ENCODE data around the gene PFKP. TPM values are rescaled to one million over a fixed set of nuclear protein-coding genes. Genes with fewer than 3 reads are reported as not detected.

The PFKP gene
- total RNA-seq, 4 donors from 2014 or later: 90.8 to 255 (median 112) TPM

- H3K27ac ChIP-seq (replicated peaks in 1 of 4): no peak overlapping the region
- H3K9me3 ChIP-seq: no peaks in the 10 kb centered on the region
- no peak overlapping the region for H3K4me3 ChIP-seq
- TF ChIP-seq POLR2A (IDR thresholded peaks at IDR 0.05; ENCODE audit: low read depth) (no peak), EP300 (IDR thresholded peaks at IDR 0.05) (no peak), POLR2AphosphoS5 (IDR thresholded peaks at IDR 0.05) (no peak)
- TF ChIP-seq, protein P1, sequence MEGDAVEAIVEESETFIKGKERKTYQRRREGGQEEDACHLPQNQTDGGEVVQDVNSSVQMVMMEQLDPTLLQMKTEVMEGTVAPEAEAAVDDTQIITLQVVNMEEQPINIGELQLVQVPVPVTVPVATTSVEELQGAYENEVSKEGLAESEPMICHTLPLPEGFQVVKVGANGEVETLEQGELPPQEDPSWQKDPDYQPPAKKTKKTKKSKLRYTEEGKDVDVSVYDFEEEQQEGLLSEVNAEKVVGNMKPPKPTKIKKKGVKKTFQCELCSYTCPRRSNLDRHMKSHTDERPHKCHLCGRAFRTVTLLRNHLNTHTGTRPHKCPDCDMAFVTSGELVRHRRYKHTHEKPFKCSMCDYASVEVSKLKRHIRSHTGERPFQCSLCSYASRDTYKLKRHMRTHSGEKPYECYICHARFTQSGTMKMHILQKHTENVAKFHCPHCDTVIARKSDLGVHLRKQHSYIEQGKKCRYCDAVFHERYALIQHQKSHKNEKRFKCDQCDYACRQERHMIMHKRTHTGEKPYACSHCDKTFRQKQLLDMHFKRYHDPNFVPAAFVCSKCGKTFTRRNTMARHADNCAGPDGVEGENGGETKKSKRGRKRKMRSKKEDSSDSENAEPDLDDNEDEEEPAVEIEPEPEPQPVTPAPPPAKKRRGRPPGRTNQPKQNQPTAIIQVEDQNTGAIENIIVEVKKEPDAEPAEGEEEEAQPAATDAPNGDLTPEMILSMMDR (IDR thresholded peaks at IDR 0.05): no peak
- intact Hi-C loops (cut with DNase I): no loop called here
- WGBS: 38% methylated on average over 5 of the region's 5 CpGs
- H3K27me3 ChIP-seq: peaks cover 0 to 4% (median 0%) of the 10 kb centered on the region in 4 donors
- no peaks in the 10 kb centered on the region for H3K36me3 ChIP-seq
- DNase-seq (ENCODE audit: extremely low spot score): no peak
- no peaks in the 10 kb centered on the region for H3K4me1 ChIP-seq
These were observed 36.6 kb upstream of the PFKP start for GRCh38 chr10:3030765-3031164.

DNA sequence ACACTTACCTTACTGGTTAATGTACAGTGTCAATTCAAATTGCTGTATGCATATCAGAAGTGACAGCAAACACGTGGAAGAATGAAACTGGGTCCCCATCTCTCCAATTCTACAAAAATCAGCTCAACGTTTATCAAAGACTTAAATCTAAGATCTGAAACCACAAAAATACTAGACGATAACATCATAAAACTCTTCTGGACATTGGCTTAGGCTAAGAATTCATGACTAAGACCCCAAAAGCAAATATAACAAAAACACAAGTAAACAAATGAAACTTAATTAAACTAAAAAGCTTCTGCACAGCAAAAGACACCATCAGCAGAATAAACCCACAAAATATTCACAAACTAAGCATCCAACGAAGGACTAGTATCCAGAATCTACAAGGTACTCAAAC lies 35.9 kb upstream of the PFKP start:
- H3K4me3 ChIP-seq: no peak overlapping the region
- no peaks in the 10 kb centered on the region for H3K9me3 ChIP-seq
- no peak for DNase-seq (ENCODE audit: extremely low spot score)
- no peaks in the 10 kb centered on the region for H3K36me3 ChIP-seq
- intact Hi-C loops (cut with DNase I): no loop called here
- no peak overlapping the region for H3K27ac ChIP-seq (replicated peaks in 1 of 4)
- H3K27me3 ChIP-seq: peaks cover 0 to 4% (median 0%) of the 10 kb centered on the region in 4 donors
- WGBS: 76% methylated on average over 4 of the region's 4 CpGs
- H3K4me1 ChIP-seq: no peaks in the 10 kb centered on the region
- TF ChIP-seq, protein P1 (IDR thresholded peaks at IDR 0.05): no peak
- TF ChIP-seq EP300 (IDR thresholded peaks at IDR 0.05): no peak
- TF ChIP-seq POLR2AphosphoS5 (IDR thresholded peaks at IDR 0.05): no peak
- no peak for TF ChIP-seq POLR2A (IDR thresholded peaks at IDR 0.05; ENCODE audit: low read depth)

DNA sequence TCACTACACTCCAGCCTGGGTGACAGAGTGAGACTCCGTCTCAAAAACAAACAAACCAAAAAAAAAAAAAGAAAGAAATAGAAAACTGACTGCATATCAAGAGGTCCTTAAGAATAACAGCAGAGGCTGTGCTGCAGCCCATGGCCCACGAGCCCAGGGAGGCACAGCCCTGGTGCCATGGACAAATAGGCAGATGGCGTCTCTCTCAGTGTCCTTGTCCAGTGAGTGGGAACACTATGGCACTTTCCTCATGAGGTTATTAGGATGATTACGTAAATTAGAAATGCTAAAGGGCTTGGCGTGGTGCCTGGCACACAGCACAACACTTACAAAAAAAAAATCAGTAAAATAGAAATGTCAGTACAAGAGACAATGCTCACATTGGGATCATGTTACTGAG lies 33.4 kb upstream of the PFKP start:
- H3K9me3 ChIP-seq: no peaks in the 10 kb centered on the region
- no peaks in the 10 kb centered on the region for H3K4me1 ChIP-seq
- no peaks in the 10 kb centered on the region for H3K27me3 ChIP-seq
- H3K27ac ChIP-seq (replicated peaks in 1 of 4): no peak overlapping the region
- 86% methylated on average over 5 of the region's 5 CpGs for WGBS
- no peak for TF ChIP-seq EP300 (IDR thresholded peaks at IDR 0.05)
- TF ChIP-seq, protein P1 (IDR thresholded peaks at IDR 0.05): no peak
- TF ChIP-seq POLR2AphosphoS5 (IDR thresholded peaks at IDR 0.05): no peak
- TF ChIP-seq POLR2A (IDR thresholded peaks at IDR 0.05; ENCODE audit: low read depth): no peak
- intact Hi-C loops (cut with DNase I): no loop called here
- no peaks in the 10 kb centered on the region for H3K36me3 ChIP-seq
- H3K4me3 ChIP-seq: no peak overlapping the region
- no peak for DNase-seq (ENCODE audit: extremely low spot score)

DNA sequence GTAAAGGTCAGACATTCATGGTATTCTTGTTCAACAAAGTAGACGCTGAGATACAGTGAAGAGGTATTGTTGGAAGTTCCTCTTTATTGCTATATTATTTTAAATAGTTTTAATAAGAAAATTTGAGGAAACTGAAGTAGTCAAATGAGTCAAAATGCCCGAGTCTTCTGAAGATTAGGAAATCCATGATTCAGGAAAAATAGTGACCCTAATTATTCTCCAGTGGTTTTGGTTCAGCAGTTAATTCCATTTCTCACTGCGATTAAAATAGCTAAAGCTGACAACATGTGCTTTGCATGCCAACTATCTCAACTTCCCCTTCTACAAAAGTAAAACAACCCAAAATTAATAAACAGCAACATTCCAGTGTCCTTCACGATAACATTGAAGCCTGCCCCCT lies 32.7 kb upstream of the PFKP start:
- H3K4me1 ChIP-seq: no peaks in the 10 kb centered on the region
- DNase-seq (ENCODE audit: extremely low spot score): no peak
- intact Hi-C loops (cut with DNase I): no loop called here
- H3K27ac ChIP-seq (replicated peaks in 1 of 4): no peak overlapping the region
- TF ChIP-seq POLR2AphosphoS5 (IDR thresholded peaks at IDR 0.05) (no peak), POLR2A (IDR thresholded peaks at IDR 0.05; ENCODE audit: low read depth) (no peak)
- TF ChIP-seq, protein P1 (IDR thresholded peaks at IDR 0.05): no peak
- no peaks in the 10 kb centered on the region for H3K9me3 ChIP-seq
- WGBS: 71% methylated on average over 4 of the region's 4 CpGs
- no peaks in the 10 kb centered on the region for H3K27me3 ChIP-seq
- H3K4me3 ChIP-seq: no peak overlapping the region
- no peaks in the 10 kb centered on the region for H3K36me3 ChIP-seq

All from esophagus muscularis mucosa (tissue), 4 donors.